ENCODE results near the gene RREB1. TPM values are rescaled to one million over a fixed set of nuclear protein-coding genes. Genes with fewer than 3 reads are reported as not detected.

RREB1 gene
- total and polyA plus RNA-seq, 2 experiments from 2014 or later, result 8.5 to 25.5 TPM

- no peak overlapping the region for H3K4me3 Mint-ChIP-seq
- H3K27me3 Mint-ChIP-seq (ENCODE audit: insufficient read depth, low read depth, poor library complexity), result peaks cover 9% of the 10 kb centered on the region
- no peak for ATAC-seq
- Histone ChIP-seq H3F3A (replicated peaks; ENCODE audit: low read depth) (no peaks in the 10 kb centered on the region), H3K79me2 (replicated peaks; ENCODE audit: insufficient read depth) (no peaks in the 10 kb centered on the region), H3K27me3 (ENCODE audit: insufficient read depth) (no peaks in the 10 kb centered on the region), H4K20me1 (replicated peaks; ENCODE audit: insufficient read depth) (no peaks in the 10 kb centered on the region), H3K4me3 (no peak overlapping the region), H3K4me2 (no peak overlapping the region), H2AFZ (no peak overlapping the region), H3K36me3 (ENCODE audit: insufficient read depth) (no peaks in the 10 kb centered on the region), H3K9me2 (ENCODE audit: insufficient read depth) (no peaks in the 10 kb centered on the region), H3K4me1 (ENCODE audit: insufficient read depth) (0 out of 2 replicates have a peak, but pooled peaks cover 5% of the 10 kb centered on the region), H3K27ac (ENCODE audit: low read depth) (no peak overlapping the region)
- no peak overlapping the region for H3K27ac Mint-ChIP-seq
- peaks cover 3% of the 10 kb centered on the region; the same call in 2 of the 3 replicates for H3K4me1 Mint-ChIP-seq
- no peaks in the 10 kb centered on the region for H3K9me3 Mint-ChIP-seq
- TF ChIP-seq JUNB (IDR thresholded peaks at IDR 0.05; ENCODE audit: unreplicated experiment) (no peak), ETS1 (IDR thresholded peaks at IDR 0.05) (no peak)
- no peaks in the 10 kb centered on the region for H3K36me3 Mint-ChIP-seq (ENCODE audit: low read depth)
- no peak for DNase-seq (ENCODE audit: low spot score)
Measured at GRCh38 chr6:7062451-7063162, 45.2 kb upstream of the RREB1 start.

GRCh38 chr6:7067305-7067704, 40.5 kb upstream of the RREB1 start:
- peaks cover 2% of the 10 kb centered on the region for H3K27me3 Mint-ChIP-seq (ENCODE audit: insufficient read depth, low read depth, poor library complexity)
- Histone ChIP-seq H3F3A (replicated peaks; ENCODE audit: low read depth) (no peaks in the 10 kb centered on the region), H3K4me3 (no peak overlapping the region), H3K9me2 (ENCODE audit: insufficient read depth) (no peaks in the 10 kb centered on the region), H2AFZ (no peak overlapping the region), H3K27ac (ENCODE audit: low read depth) (no peak overlapping the region), H4K20me1 (replicated peaks; ENCODE audit: insufficient read depth) (no peaks in the 10 kb centered on the region), H3K79me2 (replicated peaks; ENCODE audit: insufficient read depth) (no peaks in the 10 kb centered on the region), H3K4me1 (ENCODE audit: insufficient read depth) (no peaks in the 10 kb centered on the region), H3K27me3 (ENCODE audit: insufficient read depth) (no peaks in the 10 kb centered on the region), H3K4me2 (no peak overlapping the region), H3K36me3 (ENCODE audit: insufficient read depth) (no peaks in the 10 kb centered on the region)
- no peaks in the 10 kb centered on the region for H3K36me3 Mint-ChIP-seq (ENCODE audit: low read depth)
- H3K27ac Mint-ChIP-seq, result no peak overlapping the region
- ATAC-seq (no peak), DNase-seq (ENCODE audit: low spot score) (no peak)
- H3K4me3 Mint-ChIP-seq, result no peak overlapping the region
- H3K9me3 Mint-ChIP-seq, result no peaks in the 10 kb centered on the region
- no peaks in the 10 kb centered on the region for H3K4me1 Mint-ChIP-seq
- TF ChIP-seq ZNF331 (CRISPR knock-in tag; IDR thresholded peaks at IDR 0.05; ENCODE audit: low read depth) (no peak), CREB1 (CRISPR knock-in tag; IDR thresholded peaks at IDR 0.05; ENCODE audit: low read depth) (no peak), EZH2 (IDR thresholded peaks at IDR 0.05; ENCODE audit: low read depth, unreplicated experiment) (no peak), REST (IDR thresholded peaks at IDR 0.05; ENCODE audit: unreplicated experiment) (no peak), ETS1 (IDR thresholded peaks at IDR 0.05) (no peak), EZH2phosphoT487 (IDR thresholded peaks at IDR 0.05; ENCODE audit: unreplicated experiment) (no peak), STAT1 (IDR thresholded peaks at IDR 0.05; ENCODE audit: unreplicated experiment) (no peak), NANOG (IDR thresholded peaks at IDR 0.05; ENCODE audit: borderline replicate concordance) (no peak)

Data from GM23338 (cell line).